ENCODE data around the gene AMH.
"Not testable (repeated sequence)": the region's sequence is repeated elsewhere in the genome, so short reads cannot be mapped to it uniquely, and the experiment has no call there.

Gene AMH

DNA sequence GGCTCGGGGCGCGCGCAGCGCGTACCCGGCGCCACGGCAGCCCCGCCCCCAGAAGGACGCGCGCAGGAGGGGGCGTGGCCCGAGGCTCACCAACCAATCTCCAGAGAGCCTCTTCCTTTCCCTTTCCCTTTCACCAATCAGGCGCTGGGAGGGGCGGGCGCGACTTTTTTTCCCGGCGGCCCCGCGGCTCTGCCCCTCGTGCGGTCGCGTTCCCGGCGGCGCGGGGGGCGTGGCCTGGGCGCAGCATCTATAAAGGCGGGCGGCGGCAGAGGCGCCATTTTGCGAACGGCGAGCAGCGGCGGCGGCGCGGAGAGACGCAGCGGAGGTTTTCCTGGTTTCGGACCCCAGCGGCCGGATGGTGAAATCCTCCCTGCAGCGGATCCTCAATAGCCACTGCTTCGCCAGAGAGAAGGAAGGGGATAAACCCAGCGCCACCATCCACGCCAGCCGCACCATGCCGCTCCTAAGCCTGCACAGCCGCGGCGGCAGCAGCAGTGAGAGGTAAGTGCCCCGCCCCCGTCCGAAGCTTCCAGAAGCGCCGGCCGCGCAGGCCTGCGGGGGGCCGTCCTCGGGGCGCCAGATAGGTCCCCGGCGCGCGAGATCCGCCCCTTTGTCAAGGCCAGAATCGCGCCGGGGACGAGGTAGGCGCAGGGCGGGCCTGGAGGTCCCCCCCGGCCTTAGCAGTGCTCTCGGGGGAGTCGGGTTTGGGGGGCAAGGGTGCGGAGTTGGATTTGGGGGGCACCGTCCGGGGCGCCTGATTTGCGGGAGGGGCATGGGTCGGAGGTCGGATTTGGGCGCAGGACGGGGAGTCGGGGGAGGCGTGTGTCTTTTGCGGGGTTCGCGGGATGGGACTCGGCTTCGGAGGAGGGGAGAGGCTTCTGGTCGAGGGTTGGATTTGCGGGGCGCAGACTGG lies 20.4 kb downstream of the AMH start:
- DNase-seq (ENCODE audit: low read depth in 1 of 2, low spot score in 1 of 2) = peak; percentile 99

- DNase-seq (ENCODE audit: low read depth in 1 of 2, low spot score in 1 of 2) = no peak
Observed at GRCh38 chr19:2270157-2270422, 21.0 kb downstream of the AMH start.

DNA sequence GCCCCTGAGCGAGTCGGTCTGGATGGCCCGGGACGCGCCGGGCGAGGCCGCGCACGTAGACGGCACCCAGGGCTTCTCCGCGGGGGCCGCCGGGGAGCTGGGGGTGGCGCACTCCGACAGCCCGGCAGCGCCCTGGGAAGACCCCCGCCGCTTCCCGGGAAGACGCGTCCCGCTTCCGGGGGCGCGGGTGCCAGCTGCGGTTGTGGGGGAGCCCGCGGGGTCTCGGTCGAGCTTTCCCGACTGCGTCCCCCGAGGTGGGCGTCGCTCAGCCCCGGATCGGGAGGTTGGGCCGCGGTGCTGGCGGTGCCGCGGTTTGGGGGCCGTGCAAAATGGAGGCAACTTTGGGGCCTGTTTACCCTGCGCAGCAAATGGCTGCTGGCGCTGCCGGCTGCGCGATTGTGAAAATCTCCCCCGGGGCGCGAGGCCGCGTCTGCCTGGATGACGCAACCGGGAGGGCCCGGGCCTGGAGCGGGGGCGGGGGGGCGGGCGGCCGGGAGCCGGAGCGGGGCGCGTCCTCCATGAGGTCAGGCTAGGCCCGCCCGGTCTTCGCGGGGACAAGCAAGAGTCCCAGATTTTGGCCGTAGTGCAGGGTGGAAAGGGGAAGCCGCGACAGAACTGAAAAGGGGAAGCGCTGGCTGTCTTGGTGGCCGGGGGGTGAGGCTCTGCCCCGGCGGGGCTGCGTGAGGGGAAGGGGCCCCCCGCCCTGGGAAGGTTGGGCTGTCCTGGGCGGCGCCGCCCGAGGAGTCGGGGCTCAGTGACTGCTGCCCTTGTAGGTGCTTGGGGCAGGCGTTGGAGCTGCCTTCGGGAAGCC lies 21.5 kb downstream of the AMH start:
- DNase-seq (ENCODE audit: low read depth in 1 of 2, low spot score in 1 of 2) = peak in 1 of 2 donors; percentile 72

DNA sequence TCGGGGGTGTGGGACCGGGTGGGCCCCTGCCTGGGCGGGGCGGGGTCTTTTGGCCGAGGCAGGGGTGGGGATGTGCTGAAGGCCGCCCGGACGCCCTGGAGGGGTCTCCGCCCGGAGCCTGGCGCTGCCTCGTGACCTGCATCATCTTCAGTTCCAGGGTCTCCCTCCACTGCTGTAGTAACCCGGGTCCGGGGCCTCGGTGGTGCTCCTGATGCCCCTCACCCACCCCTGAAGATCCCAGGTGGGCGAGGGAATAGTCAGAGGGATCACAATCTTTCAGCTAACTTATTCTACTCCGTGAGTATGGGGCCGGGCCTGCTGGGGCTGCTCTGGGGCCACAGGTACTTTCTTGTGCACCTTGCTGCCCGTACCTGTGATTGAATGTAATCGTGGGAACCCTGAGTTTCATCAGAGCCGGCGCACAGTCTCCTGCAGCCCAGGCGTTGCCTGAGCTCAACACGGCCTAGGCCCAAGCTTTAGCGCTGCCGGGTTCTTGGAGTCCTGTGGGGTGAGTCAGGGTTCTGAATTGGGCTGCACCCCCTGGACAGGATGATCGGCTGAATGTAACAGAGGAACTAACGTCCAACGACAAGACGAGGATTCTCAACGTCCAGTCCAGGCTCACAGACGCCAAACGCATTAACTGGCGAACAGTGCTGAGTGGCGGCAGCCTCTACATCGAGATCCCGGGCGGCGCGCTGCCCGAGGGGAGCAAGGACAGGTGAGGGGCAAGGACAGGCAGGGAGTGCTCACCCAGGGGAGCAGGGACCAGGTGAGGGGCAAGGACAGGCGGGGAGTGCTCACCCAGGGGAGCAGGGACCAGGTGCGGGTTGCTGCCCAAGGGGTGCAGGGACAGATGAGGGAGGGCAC lies 22.3 kb downstream of the AMH start:
- no peak for DNase-seq (ENCODE audit: low read depth in 1 of 2, low spot score in 1 of 2)

GRCh38 chr19:2273356-2274184 lies 24.4 kb downstream of the AMH start:
- peak; percentile 61 to 66 for DNase-seq (ENCODE audit: low read depth in 1 of 2, low spot score in 1 of 2)

DNA sequence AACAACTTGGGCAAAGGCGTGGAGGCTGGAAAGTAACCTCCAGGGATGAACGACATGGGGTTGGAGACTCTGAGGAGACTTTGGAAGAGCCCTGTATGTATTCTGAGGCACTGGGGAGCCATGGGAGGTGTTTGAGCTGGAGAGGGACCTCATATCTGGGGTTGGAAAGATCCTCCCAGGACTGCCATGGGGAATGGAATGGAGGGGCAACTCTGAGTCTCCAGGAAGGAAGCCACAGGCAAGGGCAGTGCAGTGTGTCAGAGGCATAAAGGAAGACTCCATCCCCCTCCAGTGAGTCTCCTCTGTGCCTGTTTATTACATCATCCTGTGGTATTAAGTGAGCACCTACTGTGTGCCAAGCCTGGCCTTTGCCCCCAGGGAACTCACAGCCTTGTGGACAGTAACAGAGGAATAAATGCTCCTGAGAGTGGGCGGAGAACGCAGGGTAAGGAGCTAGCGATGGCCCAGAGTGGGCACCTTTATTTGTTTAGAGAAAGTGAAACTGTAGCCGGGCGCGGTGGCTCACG lies 25.1 kb downstream of the AMH start:
- DNase-seq (ENCODE audit: low read depth in 1 of 2, low spot score in 1 of 2) = no peak

DNA sequence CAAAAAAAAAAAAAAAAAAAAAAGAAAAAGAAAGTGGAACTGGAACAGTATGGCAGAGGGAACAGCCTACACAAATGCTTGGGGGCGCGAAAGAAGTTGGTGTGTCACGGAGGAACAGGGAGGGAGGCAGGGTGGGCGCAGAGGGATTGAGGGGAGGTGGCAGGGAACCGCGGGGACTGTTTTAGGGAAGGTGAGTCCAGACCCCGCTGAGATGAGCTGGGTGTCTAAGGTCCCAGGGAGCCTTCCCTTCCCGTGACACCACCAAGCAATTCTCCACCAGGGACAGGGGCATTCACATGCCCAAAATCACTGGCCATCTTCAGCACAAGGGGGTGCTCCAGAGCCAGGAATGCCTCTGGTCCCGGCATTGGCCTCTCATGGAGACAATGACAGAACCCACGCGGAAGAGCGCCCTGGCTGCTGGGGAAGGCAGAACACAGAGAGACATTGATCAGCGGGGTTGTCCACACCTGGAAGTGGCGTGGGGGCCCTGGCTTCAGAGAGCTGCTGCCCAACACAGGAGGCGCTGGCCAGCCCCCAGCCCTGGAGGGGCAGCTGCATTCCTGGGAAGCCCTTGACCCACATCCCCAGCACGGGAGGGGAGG lies 25.9 kb downstream of the AMH start:
- DNase-seq (ENCODE audit: low read depth in 1 of 2, low spot score in 1 of 2) = no peak

- no peak for DNase-seq (ENCODE audit: low read depth in 1 of 2, low spot score in 1 of 2)
Observed at GRCh38 chr19:2275588-2276428, 26.7 kb downstream of the AMH start.

DNA sequence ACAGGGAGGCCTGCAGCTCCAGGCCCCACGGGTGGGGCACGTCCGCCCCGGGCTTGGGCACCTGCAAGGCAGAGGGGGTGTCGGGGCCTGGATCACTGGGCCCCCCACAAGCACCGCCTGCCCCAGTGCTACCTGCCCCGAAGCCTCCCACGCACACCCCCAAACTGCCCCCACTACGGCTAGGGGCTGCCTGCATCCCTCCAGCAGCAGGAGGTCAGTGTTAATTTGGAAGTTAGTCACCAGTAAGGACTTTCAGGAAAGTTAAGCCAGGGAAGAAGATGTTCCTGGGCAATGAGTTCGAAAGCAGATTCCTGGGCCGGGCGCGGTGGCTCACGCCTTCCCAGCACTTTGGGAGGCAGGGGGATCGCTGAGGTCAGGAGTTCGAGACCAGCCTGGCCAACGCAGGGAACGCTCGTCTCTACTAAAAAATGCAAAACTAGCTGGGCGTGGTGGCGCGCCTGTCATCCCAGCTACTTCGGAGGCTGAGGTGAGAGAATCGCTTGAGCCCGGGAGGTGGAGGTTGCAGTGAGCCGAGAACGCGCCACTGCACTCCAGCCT lies 27.4 kb downstream of the AMH start:
- DNase-seq (ENCODE audit: low read depth in 1 of 2, low spot score in 1 of 2) = no peak

- DNase-seq (ENCODE audit: low read depth in 1 of 2, low spot score in 1 of 2) = no peak
Observed at GRCh38 chr19:2277138-2277537, 28.0 kb downstream of the AMH start.

GRCh38 chr19:2278459-2279158 lies 29.5 kb downstream of the AMH start:
- DNase-seq (ENCODE audit: low read depth in 1 of 2, low spot score in 1 of 2) = no peak

GRCh38 chr19:2280633-2281264 lies 31.6 kb downstream of the AMH start:
- DNase-seq (ENCODE audit: low read depth in 1 of 2, low spot score in 1 of 2) = no peak

- not testable (repeated sequence) for DNase-seq (ENCODE audit: low read depth in 1 of 2, low spot score in 1 of 2)
Observed at GRCh38 chr19:2281265-2282061, 32.3 kb downstream of the AMH start.

- DNase-seq (ENCODE audit: low read depth in 1 of 2, low spot score in 1 of 2) = no peak
Observed at GRCh38 chr19:2282062-2282861, 33.1 kb downstream of the AMH start, which contains the start of gene PEAK3. TSS of gene PEAK3 (minus strand) at chr19:2282175. CDS start at chr19:2280931, 1,244 bp downstream.

- no peak for DNase-seq (ENCODE audit: low read depth in 1 of 2, low spot score in 1 of 2)
Observed at GRCh38 chr19:2282862-2283237, 33.7 kb downstream of the AMH start.

Data from stimulated activated CD4-positive, alpha-beta T cell treated with anti-CD3 and anti-CD28 coated beads, Interleukin-15, amount 100 ng/mL, for 1 hour (primary cell).